ENCODE measurements around the gene MUC2.

DNA sequence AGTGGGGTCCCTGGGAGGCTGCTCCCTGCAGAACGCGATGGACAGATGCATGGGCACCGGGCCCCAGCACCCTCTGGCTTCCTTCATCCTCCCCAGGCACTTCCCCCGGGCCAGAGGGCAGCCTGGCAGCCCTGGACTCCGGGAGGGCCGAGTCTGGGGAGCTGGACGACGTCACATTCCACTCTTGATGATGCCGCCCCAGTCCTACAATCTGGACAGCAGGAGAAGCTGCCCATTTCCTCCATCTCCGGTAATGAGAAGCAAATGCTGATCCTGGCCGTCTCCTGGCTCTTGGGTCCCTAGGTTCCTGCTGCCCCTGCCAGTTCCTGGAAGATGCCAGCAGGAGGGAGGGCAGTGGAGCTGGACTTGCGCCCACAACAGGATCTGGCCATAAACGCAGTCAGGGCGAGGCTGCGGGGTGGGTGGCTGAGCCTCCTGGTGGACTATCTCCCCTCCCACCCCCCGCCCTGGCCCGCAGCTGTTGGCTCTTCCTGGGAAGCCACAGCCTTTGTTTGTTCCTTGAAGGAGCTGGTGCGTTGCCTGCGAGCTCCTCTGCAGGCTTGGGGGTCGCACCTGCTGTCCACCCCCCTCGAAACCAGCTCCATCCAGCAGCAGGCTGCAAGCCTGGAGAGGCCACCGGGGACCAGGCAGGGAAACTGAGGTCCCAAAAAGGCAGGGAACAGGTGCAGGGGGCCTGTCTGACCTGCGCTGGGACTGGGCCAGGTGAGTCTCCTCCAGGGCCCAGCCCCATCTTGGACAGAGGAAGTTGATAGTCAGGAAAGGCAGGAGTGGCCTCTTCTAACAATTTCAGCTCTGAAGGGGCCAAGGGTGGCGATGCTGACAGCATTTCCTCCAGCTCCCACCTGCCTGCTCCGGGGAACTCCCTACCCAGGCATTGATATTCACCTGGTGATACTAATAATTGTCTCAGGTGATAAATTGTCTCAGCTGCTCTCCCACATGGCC lies 20.2 kb upstream of the MUC2 start:
- TF ChIP-seq BHLHE40 (IDR thresholded peaks at IDR 0.05; ENCODE audit: borderline replicate concordance) (no peak), SP1 (IDR thresholded peaks at IDR 0.05) (no peak), SUZ12 (IDR thresholded peaks at IDR 0.05) (no peak), ELF4 (IDR thresholded peaks at IDR 0.05) (no peak), CTBP1 (IDR thresholded peaks at IDR 0.05; ENCODE audit: borderline replicate concordance) (no peak)

All from HEK293T (cell line).